Esophagus squamous epithelium (tissue), 4 donors: ENCODE results near the gene PCSK6.

Source experiments
- CTCF ChIP-seq, 6 experiments: fragments of 450-650 bp in 4 of 6; fragments of 200-600 bp in 2 of 6; sonication (generic) in 2 of 6; IDR thresholded peaks; one replicate each; pipeline ENCODE4 v1.5.1; 2016 to 2019; ENCODE audit warnings: antibody characterized with exemption in 6 of 6, mild to moderate bottlenecking in 4 of 6, moderate library complexity in 4 of 6
- POLR2A ChIP-seq, 4 donors: fragments of 450-650 bp; IDR thresholded peaks; one replicate each; pipeline ENCODE4 v1.6.1; 2017; ENCODE audit warnings: antibody characterized with exemption in 4 of 4, mild to moderate bottlenecking in 4 of 4, moderate library complexity in 3 of 4

GRCh38 chr15:101511717-101512116 lies 22.2 kb upstream of the PCSK6 start:
- TF ChIP-seq CTCF (IDR thresholded peaks at IDR 0.05) (no peak), POLR2A (IDR thresholded peaks at IDR 0.05) (no peak)
